ENCODE measurements around the gene AOX1.

The AOX1 gene

GRCh38 chr2:200616656-200617055 is 30.8 kb downstream of the AOX1 start:
- Histone ChIP-seq H3K36me3 (ENCODE audit: control insufficient read depth, low read length) (no peaks in the 10 kb centered on the region), H3K4me2 (ENCODE audit: low read length) (no peak overlapping the region)

GRCh38 chr2:200617156-200618053 is 31.6 kb downstream of the AOX1 start:
- Histone ChIP-seq H3K79me2 (ENCODE audit: control insufficient read depth, low read length) (no peaks in the 10 kb centered on the region), H3K9me2 (replicated peaks; ENCODE audit: control insufficient read depth, low read length) (no peaks in the 10 kb centered on the region), H3K9me3 (ENCODE audit: control insufficient read depth, insufficient read depth, low read length) (no peaks in the 10 kb centered on the region), H3K4me3 (ENCODE audit: low read length) (no peak overlapping the region), H4K20me1 (ENCODE audit: control insufficient read depth, insufficient read depth, low read depth, low read length) (no peaks in the 10 kb centered on the region), H3K27ac (ENCODE audit: low read depth, low read length) (no peak overlapping the region), H3K27me3 (ENCODE audit: control insufficient read depth, low read length) (peaks cover 10% of the 10 kb centered on the region; the same call in 1 of the 2 replicates), H3K4me1 (ENCODE audit: control insufficient read depth, low read length) (no peaks in the 10 kb centered on the region), H3K36me3 (ENCODE audit: control insufficient read depth, low read length) (no peaks in the 10 kb centered on the region), H3F3A (ENCODE audit: control insufficient read depth, insufficient read depth) (no peaks in the 10 kb centered on the region), H3K4me2 (ENCODE audit: low read length) (no peak overlapping the region)
- no peak for TF ChIP-seq CTCF (IDR thresholded peaks at IDR 0.05; ENCODE audit: low read depth, low read length, poor library complexity, severe bottlenecking)

More at GRCh38 chr2:200616656-200617055, 30.8 kb downstream of the AOX1 start:
- Histone ChIP-seq H3K4me3 (ENCODE audit: low read length) (no peak overlapping the region), H3K79me2 (ENCODE audit: control insufficient read depth, low read length) (no peaks in the 10 kb centered on the region), H3K27me3 (ENCODE audit: control insufficient read depth, low read length) (peaks cover 10% of the 10 kb centered on the region; the same call in 1 of the 2 replicates), H3K9me3 (ENCODE audit: control insufficient read depth, insufficient read depth, low read length) (no peaks in the 10 kb centered on the region), H4K20me1 (ENCODE audit: control insufficient read depth, insufficient read depth, low read depth, low read length) (no peaks in the 10 kb centered on the region), H3K27ac (ENCODE audit: low read depth, low read length) (no peak overlapping the region), H3K9me2 (replicated peaks; ENCODE audit: control insufficient read depth, low read length) (no peaks in the 10 kb centered on the region), H3K4me1 (ENCODE audit: control insufficient read depth, low read length) (no peaks in the 10 kb centered on the region), H3F3A (ENCODE audit: control insufficient read depth, insufficient read depth) (no peaks in the 10 kb centered on the region)
- TF ChIP-seq EZH2phosphoT487 (IDR thresholded peaks at IDR 0.05; ENCODE audit: borderline replicate concordance, low read length) = no peak
- no peak for TF ChIP-seq CTCF (IDR thresholded peaks at IDR 0.05; ENCODE audit: low read depth, low read length, poor library complexity, severe bottlenecking)

GRCh38 chr2:200618054-200618419 is 32.2 kb downstream of the AOX1 start:
- TF ChIP-seq EZH2phosphoT487 (IDR thresholded peaks at IDR 0.05; ENCODE audit: borderline replicate concordance, low read length) (no peak), CTCF (IDR thresholded peaks at IDR 0.05; ENCODE audit: low read depth, low read length, poor library complexity, severe bottlenecking) (no peak)
- H3F3A ChIP-seq (ENCODE audit: control insufficient read depth, insufficient read depth) = no peaks in the 10 kb centered on the region
- no peak overlapping the region for H3K27ac ChIP-seq (ENCODE audit: low read depth, low read length)
- no peaks in the 10 kb centered on the region for H3K79me2 ChIP-seq (ENCODE audit: control insufficient read depth, low read length)
- no peak overlapping the region for H3K4me2 ChIP-seq (ENCODE audit: low read length)
- H3K9me3 ChIP-seq (ENCODE audit: control insufficient read depth, insufficient read depth, low read length) = no peaks in the 10 kb centered on the region
- no peak overlapping the region for H3K4me3 ChIP-seq (ENCODE audit: low read length)
- H3K36me3 ChIP-seq (ENCODE audit: control insufficient read depth, low read length) = no peaks in the 10 kb centered on the region
- H3K27me3 ChIP-seq (ENCODE audit: control insufficient read depth, low read length) = peaks cover 10% of the 10 kb centered on the region; the same call in 1 of the 2 replicates
- H4K20me1 ChIP-seq (ENCODE audit: control insufficient read depth, insufficient read depth, low read depth, low read length) = no peaks in the 10 kb centered on the region
- H3K4me1 ChIP-seq (ENCODE audit: control insufficient read depth, low read length) = no peaks in the 10 kb centered on the region
- no peaks in the 10 kb centered on the region for H3K9me2 ChIP-seq (replicated peaks; ENCODE audit: control insufficient read depth, low read length)
